ENCODE results near the gene RIC1. TPM values are rescaled to one million over a fixed set of nuclear protein-coding genes. Genes with fewer than 3 reads are reported as not detected.

The RIC1 gene
- total and polyA plus RNA-seq, 2 of the 8 experiments (the other 6 are each of a cell fraction or from before 2014, with no cell fraction given), result 10.7 to 24.5 TPM

DNA sequence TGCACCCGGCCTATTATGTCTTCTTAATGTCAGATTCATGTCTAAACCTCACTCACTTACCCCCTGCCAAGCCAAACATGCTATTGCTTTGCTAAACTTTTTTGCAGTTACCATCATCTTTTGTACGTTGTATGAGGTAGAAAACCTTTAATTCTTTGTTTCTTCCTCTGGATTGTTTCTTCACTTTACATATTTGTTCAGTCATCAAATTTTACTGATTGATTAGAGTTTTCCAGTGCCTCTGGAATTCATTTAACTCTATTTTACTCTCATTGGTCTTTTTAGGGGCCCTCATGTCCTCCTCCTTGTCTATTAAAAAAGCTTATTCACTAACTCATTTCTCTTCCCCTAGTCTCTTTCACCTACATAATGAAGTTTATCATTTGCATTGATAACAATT is 67.0 kb downstream of the RIC1 start (continued):
- TF ChIP-seq KDM1A (IDR thresholded peaks at IDR 0.05; ENCODE audit: borderline replicate concordance, low read length) (no peak), KDM5A (IDR thresholded peaks at IDR 0.05; ENCODE audit: low read length) (no peak)
